SK-N-SH (cell line): ENCODE data around the gene LDLRAD1. TPM values are rescaled to one million over a fixed set of nuclear protein-coding genes. Genes with fewer than 3 reads are reported as not detected.

ENCODE experiments used
- CTCF ChIA-PET: fragments of 300-600, 350-600 bp; formaldehyde crosslinking; extraction: SDS; loops from one replicate; lab custom pipeline; 2021; lab: Yijun Ruan, JAX
- POLR2A ChIA-PET: fragments of 350-600 bp; sonication (Branson Sonifier 250); formaldehyde crosslinking; extraction: SDS; loops from one replicate; lab custom pipeline; 2020; ENCODE audit warnings: antibody characterized with exemption, inconsistent platforms; lab: Yijun Ruan, JAX
- DNase-seq: peaks from one replicate; pipeline ENCODE4 v3.0.0; 2012
- H2AFZ ChIP-seq: fragments of 200-600 bp; sonication (generic); 2 replicates; pipeline ENCODE4 v1.8.1; 2016; ENCODE audit warnings: antibody characterized with exemption, mild to moderate bottlenecking, low read depth
- H3F3A ChIP-seq: fragments of 200-600 bp; sonication (generic); replicated peaks from 2 replicates; pipeline ENCODE3; 2016; ENCODE audit warnings: antibody characterized with exemption, mild to moderate bottlenecking; ENCODE audit not compliant: insufficient read depth
- H3K27ac ChIP-seq, 2 experiments: fragments of 200-500 bp in 1 of 2; fragments of 200-600 bp in 1 of 2; sonication (Bioruptor generic) in 1 of 2; sonication (generic), shearing (Covaris generic) in 1 of 2; 2 replicates each; pipeline versions ENCODE4 v1.5.1 to v1.6.1; 2014 to 2016; ENCODE audit warnings: low read depth in 2 of 2, inconsistent platforms in 1 of 2, low read length in 1 of 2, mild to moderate bottlenecking in 1 of 2, mixed read lengths in 1 of 2
- H3K27me3 ChIP-seq: fragments of 200-600 bp; sonication (generic), shearing (Covaris generic); 2 replicates; pipeline ENCODE4 v1.6.1; 2016; ENCODE audit warnings: mixed run types; ENCODE audit not compliant: insufficient read depth
- H3K36me3 ChIP-seq, 2 experiments: fragments of 200-500 bp in 1 of 2; fragments of 200-600 bp in 1 of 2; sonication (Bioruptor generic) in 1 of 2; sonication (generic) in 1 of 2; replicated peaks in 1 of 2; 2 replicates each; pipeline versions ENCODE3 to v1.5.1; 2014 to 2016; ENCODE audit warnings: low read length in 1 of 2, mild to moderate bottlenecking in 1 of 2; ENCODE audit not compliant: insufficient read depth in 2 of 2, control insufficient read depth in 1 of 2
- H3K4me1 ChIP-seq, 2 experiments: fragments of 200-500 bp in 1 of 2; fragments of 200-600 bp in 1 of 2; sonication (Bioruptor generic) in 1 of 2; sonication (generic), shearing (Covaris generic) in 1 of 2; 2 replicates each; pipeline versions ENCODE4 v1.5.1 to v1.6.1; 2014 to 2016; ENCODE audit warnings: low read depth in 1 of 2, low read length in 1 of 2, mixed run types in 1 of 2; ENCODE audit not compliant: insufficient read depth in 2 of 2, control insufficient read depth in 1 of 2
- H3K4me2 ChIP-seq: fragments of 200-600 bp; sonication (generic), shearing (Covaris generic); 2 replicates; pipeline ENCODE4 v1.6.1; 2017; ENCODE audit warnings: mixed run types
- H3K4me3 ChIP-seq, 2 experiments: fragments of 200-500 bp in 1 of 2; fragments of 200-600 bp in 1 of 2; sonication (Bioruptor generic) in 1 of 2; sonication (generic), shearing (Covaris generic) in 1 of 2; 2 replicates each; pipeline versions ENCODE4 v1.5.1 to v1.8.1; 2014 to 2016; ENCODE audit warnings: low read depth in 2 of 2, inconsistent platforms in 1 of 2, low read length in 1 of 2, mild to moderate bottlenecking in 1 of 2, mixed read lengths in 1 of 2, moderate library complexity in 1 of 2
- H3K79me2 ChIP-seq: fragments of 200-600 bp; sonication (generic); 2 replicates; pipeline ENCODE4 v1.8.1; 2017; ENCODE audit warnings: mild to moderate bottlenecking; ENCODE audit not compliant: insufficient read depth
- H3K9ac ChIP-seq: fragments of 200-600 bp; sonication (generic); 2 replicates; pipeline ENCODE4 v1.6.1; 2017; ENCODE audit warnings: mixed run types
- H3K9me2 ChIP-seq: fragments of 200-600 bp; sonication (generic); 2 replicates; pipeline ENCODE4 v1.6.1; 2017; ENCODE audit warnings: mixed run types
- H3K9me3 ChIP-seq: fragments of 200-600 bp; sonication (generic); 2 replicates; pipeline ENCODE4 v1.6.1; 2017; ENCODE audit warnings: mixed run types, mild to moderate bottlenecking, moderate library complexity
- H4K20me1 ChIP-seq: fragments of 200-600 bp; sonication (generic); 2 replicates; pipeline ENCODE4 v1.6.1; 2017; ENCODE audit warnings: mild to moderate bottlenecking, mixed run types; ENCODE audit not compliant: insufficient read depth
- ELF1 ChIP-seq: IDR thresholded peaks from 2 replicates; pipeline ENCODE4 v1.4.0; 2012
- EP300 ChIP-seq, 2 experiments: IDR thresholded peaks; 2 replicates each; pipeline versions ENCODE4 v1.4.0 to v1.6.1; 2012; ENCODE audit warnings: borderline replicate concordance in 1 of 2, low read depth in 1 of 2, low read length in 1 of 2
- FOSL2 ChIP-seq: IDR thresholded peaks from 2 replicates; pipeline ENCODE4 v1.4.0; 2012; ENCODE audit warnings: low read depth, mild to moderate bottlenecking, moderate library complexity, borderline replicate concordance
- FOXJ3 ChIP-seq: sonication (generic); formaldehyde crosslinking; IDR thresholded peaks from 2 replicates; pipeline ENCODE4 v1.5.1; 2020; ENCODE audit warnings: mild to moderate bottlenecking, missing genetic modification reagents
- FOXM1 ChIP-seq: IDR thresholded peaks from 2 replicates; pipeline ENCODE4 v1.4.0; 2012; ENCODE audit warnings: low read depth, mild to moderate bottlenecking
- GABPA ChIP-seq: IDR thresholded peaks from 2 replicates; pipeline ENCODE4 v1.4.0; 2012; ENCODE audit warnings: low read depth, mild to moderate bottlenecking
- GATA2 ChIP-seq: sonication (generic); formaldehyde crosslinking; IDR thresholded peaks from 2 replicates; pipeline ENCODE4 v1.5.0; 2020; ENCODE audit warnings: mild to moderate bottlenecking, missing genetic modification reagents
- JUND ChIP-seq: IDR thresholded peaks from 2 replicates; pipeline ENCODE4 v1.4.0; 2012
- MEF2A ChIP-seq: IDR thresholded peaks from 2 replicates; pipeline ENCODE4 v1.4.0; 2012; ENCODE audit warnings: low read depth, borderline replicate concordance
- NRF1 ChIP-seq: IDR thresholded peaks from 2 replicates; pipeline ENCODE4 v1.6.1; 2012; ENCODE audit warnings: low read depth, mild to moderate bottlenecking, low read length
- RCOR1 ChIP-seq: fragments of 150-350 bp; IDR thresholded peaks from 2 replicates; pipeline ENCODE4 v1.6.1; 2017; ENCODE audit warnings: antibody characterized with exemption, low read length
- RFX5 ChIP-seq: IDR thresholded peaks from 2 replicates; pipeline ENCODE4 v1.6.1; 2012; ENCODE audit warnings: mild to moderate bottlenecking, improper control_type of control experiment, low read length
- RXRA ChIP-seq: IDR thresholded peaks from 2 replicates; pipeline ENCODE4 v1.4.0; 2012; ENCODE audit warnings: low read depth, mild to moderate bottlenecking, borderline replicate concordance
- SIN3A ChIP-seq: IDR thresholded peaks from 2 replicates; pipeline ENCODE4 v1.6.1; 2012; ENCODE audit warnings: low read depth, mild to moderate bottlenecking, low read length, moderate library complexity, borderline replicate concordance
- SMC3 ChIP-seq: IDR thresholded peaks from 2 replicates; pipeline ENCODE4 v1.6.1; 2012; ENCODE audit warnings: low read depth, low read length, improper control_type of control experiment
- WGBS: methylation state at CpG from one replicate; pipeline ENCODE4 v1.1.6; 2017; ENCODE audit warnings: low lambda C conversion rate; 5-methylcytosine and 5-hydroxymethylcytosine counted together
- polyA plus RNA-seq, 3 experiments: library from polyadenylated mRNA; depleted of rRNA; stranded (reverse); fragments of >200 nt; gene quantifications; 2 replicates each; pipeline ENCODE4 v1.2.3, GENCODE V29; 2012
- TF ChIP-seq, protein P1 (sequence below): IDR thresholded peaks from 2 replicates; pipeline ENCODE4 v1.6.1; 2012; ENCODE audit warnings: mild to moderate bottlenecking, low read depth, low read length, moderate library complexity
- TF ChIP-seq, protein P2 (sequence below): IDR thresholded peaks from 2 replicates; pipeline ENCODE4; 2012
- TF ChIP-seq, protein P3 (sequence below): fragments of 150-350 bp; IDR thresholded peaks from 2 replicates; pipeline ENCODE4 v1.6.1; 2016; ENCODE audit warnings: mild to moderate bottlenecking, low read depth, low read length

The LDLRAD1 gene
- polyA plus RNA-seq, 1 of the 3 experiments (the other 2 are of a cell fraction) = not detected

DNA sequence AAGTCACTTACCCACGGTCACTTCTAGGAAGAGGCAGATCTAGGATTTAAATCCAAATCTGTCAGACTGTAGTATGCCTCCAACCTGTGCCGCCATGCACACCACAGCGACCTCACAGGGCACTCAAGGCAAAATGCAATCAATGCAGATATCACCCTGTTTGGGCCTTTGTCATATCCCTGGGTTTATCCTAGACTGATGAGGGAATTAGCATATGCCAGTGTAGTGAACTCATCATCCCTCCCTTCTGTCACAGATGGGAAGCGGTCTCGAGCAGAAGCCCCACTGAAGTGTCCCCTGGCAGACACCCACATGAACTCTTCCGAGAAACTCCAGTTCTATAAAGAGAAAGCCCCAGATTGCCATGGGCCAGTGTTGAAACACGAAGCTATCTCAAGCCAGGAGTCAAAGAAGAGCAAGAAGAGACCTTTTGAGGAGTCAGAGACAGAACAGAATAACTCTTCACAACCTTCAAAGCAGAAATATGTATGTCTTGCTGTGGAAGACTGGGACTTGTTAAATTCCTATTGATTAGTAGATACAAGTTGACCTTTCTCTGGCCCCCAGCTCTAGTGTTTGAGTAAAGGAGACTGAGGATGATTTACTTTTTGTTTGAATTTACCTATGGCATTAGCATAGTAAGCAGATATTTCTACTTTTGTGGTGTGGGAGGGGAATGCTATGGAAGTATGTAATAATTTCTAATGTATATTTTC, 50.4 kb downstream of the LDLRAD1 start (continued):
- TF ChIP-seq, protein P1, sequence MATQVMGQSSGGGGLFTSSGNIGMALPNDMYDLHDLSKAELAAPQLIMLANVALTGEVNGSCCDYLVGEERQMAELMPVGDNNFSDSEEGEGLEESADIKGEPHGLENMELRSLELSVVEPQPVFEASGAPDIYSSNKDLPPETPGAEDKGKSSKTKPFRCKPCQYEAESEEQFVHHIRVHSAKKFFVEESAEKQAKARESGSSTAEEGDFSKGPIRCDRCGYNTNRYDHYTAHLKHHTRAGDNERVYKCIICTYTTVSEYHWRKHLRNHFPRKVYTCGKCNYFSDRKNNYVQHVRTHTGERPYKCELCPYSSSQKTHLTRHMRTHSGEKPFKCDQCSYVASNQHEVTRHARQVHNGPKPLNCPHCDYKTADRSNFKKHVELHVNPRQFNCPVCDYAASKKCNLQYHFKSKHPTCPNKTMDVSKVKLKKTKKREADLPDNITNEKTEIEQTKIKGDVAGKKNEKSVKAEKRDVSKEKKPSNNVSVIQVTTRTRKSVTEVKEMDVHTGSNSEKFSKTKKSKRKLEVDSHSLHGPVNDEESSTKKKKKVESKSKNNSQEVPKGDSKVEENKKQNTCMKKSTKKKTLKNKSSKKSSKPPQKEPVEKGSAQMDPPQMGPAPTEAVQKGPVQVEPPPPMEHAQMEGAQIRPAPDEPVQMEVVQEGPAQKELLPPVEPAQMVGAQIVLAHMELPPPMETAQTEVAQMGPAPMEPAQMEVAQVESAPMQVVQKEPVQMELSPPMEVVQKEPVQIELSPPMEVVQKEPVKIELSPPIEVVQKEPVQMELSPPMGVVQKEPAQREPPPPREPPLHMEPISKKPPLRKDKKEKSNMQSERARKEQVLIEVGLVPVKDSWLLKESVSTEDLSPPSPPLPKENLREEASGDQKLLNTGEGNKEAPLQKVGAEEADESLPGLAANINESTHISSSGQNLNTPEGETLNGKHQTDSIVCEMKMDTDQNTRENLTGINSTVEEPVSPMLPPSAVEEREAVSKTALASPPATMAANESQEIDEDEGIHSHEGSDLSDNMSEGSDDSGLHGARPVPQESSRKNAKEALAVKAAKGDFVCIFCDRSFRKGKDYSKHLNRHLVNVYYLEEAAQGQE = no peak
- TF ChIP-seq FOSL2 (no peak), MEF2A (no peak), GATA2 (no peak), GABPA (no peak), SIN3A (no peak)
- TF ChIP-seq, protein P2, sequence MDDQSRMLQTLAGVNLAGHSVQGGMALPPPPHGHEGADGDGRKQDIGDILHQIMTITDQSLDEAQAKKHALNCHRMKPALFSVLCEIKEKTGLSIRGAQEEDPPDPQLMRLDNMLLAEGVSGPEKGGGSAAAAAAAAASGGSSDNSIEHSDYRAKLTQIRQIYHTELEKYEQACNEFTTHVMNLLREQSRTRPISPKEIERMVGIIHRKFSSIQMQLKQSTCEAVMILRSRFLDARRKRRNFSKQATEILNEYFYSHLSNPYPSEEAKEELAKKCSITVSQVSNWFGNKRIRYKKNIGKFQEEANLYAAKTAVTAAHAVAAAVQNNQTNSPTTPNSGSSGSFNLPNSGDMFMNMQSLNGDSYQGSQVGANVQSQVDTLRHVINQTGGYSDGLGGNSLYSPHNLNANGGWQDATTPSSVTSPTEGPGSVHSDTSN = no peak
- TF ChIP-seq, all 33 proteins: peak for 0

DNA sequence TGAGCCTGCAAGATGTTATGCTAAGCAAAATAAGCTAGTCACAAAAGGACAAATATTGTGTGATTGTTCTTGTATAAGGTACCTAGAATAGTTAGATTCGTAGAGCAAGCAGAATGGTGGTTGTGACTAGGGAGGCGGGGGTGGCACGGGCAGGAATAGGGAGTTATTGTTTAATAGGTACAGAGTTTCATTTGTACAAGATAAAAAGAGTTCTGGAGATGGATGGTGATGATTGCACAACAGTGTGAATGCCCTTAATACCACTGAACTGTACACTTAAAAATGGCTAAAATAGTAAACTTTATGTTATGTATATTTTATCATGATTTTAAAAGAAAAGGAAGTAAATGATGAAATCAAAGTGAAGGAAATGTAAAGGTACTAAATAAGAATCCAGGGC, 51.2 kb downstream of the LDLRAD1 start:
- Histone ChIP-seq H3K4me1 (no peaks in the 10 kb centered on the region), H3K4me2 (no peak overlapping the region), H3K79me2 (no peaks in the 10 kb centered on the region), H3F3A (peaks cover 11% of the 10 kb centered on the region), H3K9ac (no peak overlapping the region), H3K4me3 (no peak overlapping the region), H4K20me1 (no peaks in the 10 kb centered on the region), H3K9me2 (no peaks in the 10 kb centered on the region), H3K36me3 (peaks cover 56 to 63% of the 10 kb centered on the region in 2 experiments), H2AFZ (no peak overlapping the region), H3K27me3 (no peaks in the 10 kb centered on the region), H3K27ac (no peak overlapping the region), H3K9me3 (no peaks in the 10 kb centered on the region)
- WGBS = 94% methylated on average over 3 of the region's 3 CpGs
- POLR2A ChIA-PET = no interaction called here
- DNase-seq = no peak
- CTCF ChIA-PET = interaction anchor here (1.5 to 2.4 kb wide), 2 partner anchors 10 to 106 kb away, joined by 5 to 10 read pairs; no protein-coding TSS in a partner anchor
- TF ChIP-seq, protein P2 = no peak
- TF ChIP-seq JUND (no peak), RFX5 (no peak), RCOR1 (no peak), GABPA (no peak), RXRA (no peak), SIN3A (no peak), EP300 (IDR thresholded peaks at IDR 0.05; ENCODE audit: borderline replicate concordance in 1 of 2, low read depth in 1 of 2, low read length in 1 of 2) (no peak), NRF1 (no peak), SMC3 (no peak), FOXM1 (no peak), FOSL2 (no peak), FOXJ3 (no peak), ELF1 (no peak)
- TF ChIP-seq, protein P1 = no peak
- TF ChIP-seq, protein P3, sequence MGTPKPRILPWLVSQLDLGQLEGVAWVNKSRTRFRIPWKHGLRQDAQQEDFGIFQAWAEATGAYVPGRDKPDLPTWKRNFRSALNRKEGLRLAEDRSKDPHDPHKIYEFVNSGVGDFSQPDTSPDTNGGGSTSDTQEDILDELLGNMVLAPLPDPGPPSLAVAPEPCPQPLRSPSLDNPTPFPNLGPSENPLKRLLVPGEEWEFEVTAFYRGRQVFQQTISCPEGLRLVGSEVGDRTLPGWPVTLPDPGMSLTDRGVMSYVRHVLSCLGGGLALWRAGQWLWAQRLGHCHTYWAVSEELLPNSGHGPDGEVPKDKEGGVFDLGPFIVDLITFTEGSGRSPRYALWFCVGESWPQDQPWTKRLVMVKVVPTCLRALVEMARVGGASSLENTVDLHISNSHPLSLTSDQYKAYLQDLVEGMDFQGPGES = no peak
